Activated CD4-positive, alpha-beta T cell treated with anti-CD3 and anti-CD28 coated beads, Interleukin-2, amount 10 ng/mL, durations not matched to agents 7 days and 5 days (primary cell): ENCODE data around the gene SNX32. TPM values are rescaled to one million over a fixed set of nuclear protein-coding genes. Genes with fewer than 3 reads are reported as not detected.

Source experiments
- CTCF ChIA-PET: fragments of 350-600 bp; sonication (Branson Sonifier 250); formaldehyde crosslinking; loops from one replicate; lab custom pipeline; 2021; ENCODE audit warnings: antibody characterized with exemption; lab: Charles Lee
- POLR2A ChIA-PET: fragments of 350-600 bp; sonication (Branson Sonifier 250); formaldehyde crosslinking; loops from one replicate; lab custom pipeline; 2021; ENCODE audit warnings: antibody characterized with exemption; lab: Charles Lee
- DNase-seq: peaks from one replicate; pipeline ENCODE4 v3.0.0-alpha.2; 2020
- H3K27ac Mint-ChIP-seq: one replicate; pipeline ENCODE4 v1.8.0; 2021; ENCODE audit warnings: mild to moderate bottlenecking, moderate library complexity, mixed read lengths
- H3K27me3 Mint-ChIP-seq: one replicate; pipeline ENCODE4 v1.8.0; 2021; ENCODE audit warnings: mixed read lengths
- H3K36me3 Mint-ChIP-seq: one replicate; pipeline ENCODE4 v1.8.0; 2021; ENCODE audit warnings: low read depth, mixed read lengths
- H3K4me1 Mint-ChIP-seq: one replicate; pipeline ENCODE4 v1.8.0; 2021; ENCODE audit warnings: mixed read lengths
- H3K4me3 Mint-ChIP-seq: one replicate; pipeline ENCODE4 v1.8.0; 2021; ENCODE audit warnings: mild to moderate bottlenecking, moderate library complexity, mixed read lengths
- H3K9me3 Mint-ChIP-seq: one replicate; pipeline ENCODE4 v1.8.0; 2021; ENCODE audit warnings: mixed read lengths
- total RNA-seq, 2 experiments: library from RNA; stranded (reverse); gene quantifications; one replicate each; pipeline ENCODE4 v1.2.3, GENCODE V29; 2021

SNX32 gene
- total RNA-seq, 2 experiments from 2014 or later = 2.1 to 2.2 TPM

DNA sequence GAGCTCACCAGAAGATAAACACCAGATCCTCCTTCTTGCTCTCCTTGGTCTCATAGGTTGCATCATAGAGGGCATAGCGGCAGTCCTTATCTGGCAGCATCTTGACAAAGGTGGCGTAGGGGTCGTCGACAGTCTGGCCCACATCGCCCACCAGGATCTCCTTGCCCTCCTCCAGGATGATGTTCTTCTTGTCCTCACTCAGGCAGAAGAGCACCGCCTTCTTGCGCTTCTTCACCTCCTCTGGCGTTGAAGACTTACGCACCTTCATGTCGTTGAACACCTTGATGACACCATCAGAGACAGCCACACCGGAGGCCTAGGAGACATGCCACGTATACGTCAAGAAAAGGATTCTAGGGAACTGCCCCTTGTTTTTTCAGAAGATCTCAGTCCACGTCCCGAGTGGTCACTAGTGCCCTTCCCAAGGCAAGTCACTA is 22.2 kb downstream of the SNX32 start:
- peaks cover 42% of the 10 kb centered on the region for H3K4me1 Mint-ChIP-seq
- no peaks in the 10 kb centered on the region for H3K9me3 Mint-ChIP-seq
- CTCF ChIA-PET = no interaction called here
- POLR2A ChIA-PET = no interaction called here
- H3K27me3 Mint-ChIP-seq = no peaks in the 10 kb centered on the region
- H3K4me3 Mint-ChIP-seq = peak overlapping the region; percentile 95
- H3K36me3 Mint-ChIP-seq = peaks cover 61% of the 10 kb centered on the region
- peak overlapping the region; percentile 83 for H3K27ac Mint-ChIP-seq
- no peak for DNase-seq

DNA sequence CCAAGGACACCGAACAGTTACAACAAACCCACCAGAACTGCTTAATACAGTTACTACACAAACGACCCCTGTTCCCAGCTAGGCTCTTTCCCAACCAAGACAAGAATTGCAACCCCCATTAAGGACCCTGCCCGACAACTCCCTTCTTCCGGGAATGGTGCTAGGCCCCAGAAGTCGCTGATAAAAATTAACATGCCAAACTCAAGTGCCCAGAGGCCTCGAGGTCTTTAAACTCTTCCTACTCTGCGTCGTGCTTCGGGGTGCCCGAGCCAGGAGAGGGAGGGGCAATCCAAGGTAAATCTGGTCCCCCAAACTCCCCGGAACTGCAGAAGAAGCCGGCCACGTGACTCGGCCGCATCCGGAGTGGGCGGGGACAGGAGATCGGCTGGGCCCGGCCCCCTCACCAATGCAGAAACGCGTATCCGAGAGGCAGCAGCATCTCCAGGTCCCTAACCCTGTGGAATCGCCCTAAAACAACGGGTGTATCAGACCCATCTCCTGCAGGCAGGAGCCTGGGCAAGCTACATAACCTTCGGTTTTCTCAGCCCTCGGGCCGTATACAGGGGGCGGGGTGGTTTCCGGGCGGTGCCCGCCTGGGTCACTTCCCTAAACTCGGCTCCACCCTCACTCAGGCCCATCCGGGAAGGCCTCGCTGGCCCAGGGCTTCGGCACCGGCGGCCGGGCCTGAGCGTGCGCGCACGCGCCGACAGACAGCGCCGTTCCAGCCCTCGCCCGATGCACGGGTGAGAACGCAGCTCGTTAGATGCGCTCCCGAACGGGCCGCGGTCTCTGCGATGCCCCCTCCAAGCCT is 23.1 kb downstream of the SNX32 start:
- Mint-ChIP-seq H3K36me3 (peaks cover 59% of the 10 kb centered on the region), H3K9me3 (no peaks in the 10 kb centered on the region), H3K27me3 (no peaks in the 10 kb centered on the region), H3K4me1 (peaks cover 50% of the 10 kb centered on the region), H3K27ac (peak overlapping the region; percentile 83), H3K4me3 (peak overlapping the region; percentile 95)
- POLR2A ChIA-PET = interaction anchor here (0.6 kb wide), 1 partner anchor 282 kb away, joined by 3 read pairs; no protein-coding TSS in a partner anchor
- peak; percentile 92 for DNase-seq
- CTCF ChIA-PET = interaction anchor here (1.8 to 25.8 kb wide), 2 partner anchors 31 to 40 kb away, joined by 4 to 590 read pairs; partner anchors contain the start of genes CCDC85B, CTSW and FIBP

DNA sequence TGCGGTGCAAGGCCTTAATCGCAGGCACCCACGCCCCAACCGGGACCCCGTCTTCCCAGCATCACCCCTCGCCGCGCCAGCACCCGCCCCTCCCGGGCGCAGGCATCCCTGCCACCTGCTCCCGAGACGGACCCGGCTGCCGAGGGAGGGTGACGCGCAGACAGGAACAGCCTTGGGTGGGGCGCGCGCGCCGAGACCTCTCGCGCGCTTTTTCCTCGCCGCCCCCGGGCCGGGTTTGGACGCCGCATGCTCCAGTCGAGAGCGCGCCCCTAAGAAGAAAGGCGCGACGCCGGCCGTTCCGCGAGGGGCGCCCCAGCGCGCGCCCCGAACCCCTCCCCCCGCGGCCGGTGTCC is 23.7 kb downstream of the SNX32 start:
- CTCF ChIA-PET = interaction anchor here (0.6 to 25.8 kb wide), 5 partner anchors 11 to 1135 kb away, joined by 3 to 590 read pairs (median 20); partner anchors contain the start of genes CCDC85B, CTSW, FIBP and KAT5
- peaks cover 55% of the 10 kb centered on the region for H3K36me3 Mint-ChIP-seq

DNA sequence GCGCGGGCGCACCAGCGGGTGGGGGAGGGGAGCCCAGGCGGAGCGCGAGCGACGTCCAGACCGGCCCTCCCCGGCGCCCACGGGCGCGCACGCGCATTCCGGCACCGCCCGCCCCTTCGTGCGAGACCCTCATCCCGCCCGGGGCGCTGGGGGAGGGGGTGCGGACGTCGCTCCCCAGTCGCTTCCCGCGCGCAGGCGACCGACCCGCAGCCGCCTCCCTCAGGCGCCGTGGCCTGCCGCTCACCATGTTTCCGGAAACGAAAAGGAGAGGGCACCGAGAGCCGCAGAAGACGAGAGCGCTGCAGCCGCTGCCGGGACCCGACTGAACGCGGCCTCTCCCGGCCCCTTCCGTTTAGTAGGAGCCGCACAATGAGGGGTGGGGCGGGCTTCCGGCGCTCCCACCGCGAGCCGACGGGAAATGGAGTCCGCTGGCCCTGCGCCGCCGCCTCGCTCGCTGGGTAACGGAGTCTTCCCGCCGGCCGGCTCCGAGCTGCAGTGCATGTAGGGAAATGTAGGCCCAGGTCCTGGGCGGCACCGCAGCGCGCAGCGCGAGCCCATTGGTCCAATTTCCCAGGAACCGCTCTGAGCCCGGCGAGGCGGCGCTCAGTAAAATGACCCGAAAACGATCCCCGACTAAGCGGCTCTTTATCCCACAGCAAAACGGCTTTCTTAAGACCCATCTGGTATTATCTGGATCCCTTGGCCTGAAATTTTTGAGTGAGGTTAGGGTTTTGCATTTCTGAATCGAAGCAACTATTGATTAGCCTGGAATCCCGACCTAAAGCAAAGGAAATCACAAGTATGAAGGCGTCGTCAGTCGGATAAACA is 24.3 kb downstream of the SNX32 start, which contains the start of gene CFL1:
TSS of gene CFL1 (minus strand) at position 328 of the 828 bp plus-strand sequence. CDS start at position 247, 81 bp downstream.
- Mint-ChIP-seq H3K36me3 (peaks cover 54% of the 10 kb centered on the region), H3K27ac (peak within 1 kb of the TSS; percentile 99), H3K9me3 (no peaks in the 10 kb centered on the region), H3K4me1 (peaks cover 60% of the 10 kb centered on the region), H3K4me3 (peak within 1 kb of the TSS; percentile 97), H3K27me3 (no peaks in the 10 kb centered on the region)
- ChIA-PET CTCF (interaction anchor here (0.6 to 25.8 kb wide), 11 partner anchors 7 to 1136 kb away, joined by 3 to 590 read pairs (median 20); partner anchors contain the start of genes AP5B1, CCDC85B, CTSW and FIBP), POLR2A (interaction anchor here (0.6 to 1.0 kb wide), 3 partner anchors 9 to 137 kb away, joined by 3 read pairs; partner anchors contain the start of gene RNASEH2C)
- peak; percentile 98 for DNase-seq

More for the DNA sequence above, 23.7 kb downstream of the SNX32 start:
- Mint-ChIP-seq H3K9me3 (no peaks in the 10 kb centered on the region), H3K27me3 (no peaks in the 10 kb centered on the region), H3K4me3 (peak overlapping the region; percentile 95), H3K27ac (peak overlapping the region; percentile 83), H3K4me1 (peaks cover 54% of the 10 kb centered on the region)
- POLR2A ChIA-PET = interaction anchor here (0.6 to 1.0 kb wide), 2 partner anchors 36 to 282 kb away, joined by 3 read pairs; no protein-coding TSS in a partner anchor
- DNase-seq = peak; percentile 66

DNA sequence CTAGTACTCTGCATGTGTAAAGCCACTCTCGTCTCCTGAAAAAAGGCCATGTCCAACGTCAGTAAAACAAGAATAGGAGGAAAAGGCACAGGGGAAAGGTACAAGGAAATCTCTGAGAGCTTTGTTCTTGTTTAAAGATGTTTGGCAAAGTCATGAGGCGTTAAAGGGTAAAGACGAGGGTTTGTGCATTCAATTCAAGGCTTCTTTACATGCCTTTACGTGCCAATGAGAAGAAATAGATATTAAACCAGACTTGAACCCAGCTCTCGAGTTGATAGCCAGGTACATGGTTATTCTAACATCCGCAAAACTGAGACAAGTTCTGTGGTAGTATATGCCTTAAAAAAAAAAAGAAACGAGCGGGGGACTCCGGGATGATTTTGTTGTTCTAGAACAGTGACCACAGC is 24.9 kb downstream of the SNX32 start:
- peaks cover 53% of the 10 kb centered on the region for H3K36me3 Mint-ChIP-seq
- peak overlapping the region; percentile 99 for H3K27ac Mint-ChIP-seq
- peaks cover 57% of the 10 kb centered on the region for H3K4me1 Mint-ChIP-seq
- no peaks in the 10 kb centered on the region for H3K27me3 Mint-ChIP-seq
- peak overlapping the region; percentile 97 for H3K4me3 Mint-ChIP-seq
- CTCF ChIA-PET = interaction anchor here (0.6 to 25.8 kb wide), 11 partner anchors 8 to 438 kb away, joined by 3 to 590 read pairs (median 20); partner anchors contain the start of genes AP5B1, CCDC85B, CTSW and FIBP
- POLR2A ChIA-PET = interaction anchor here (0.6 to 1.0 kb wide), 3 partner anchors 9 to 138 kb away, joined by 3 read pairs; partner anchors contain the start of gene RNASEH2C
- H3K9me3 Mint-ChIP-seq = no peaks in the 10 kb centered on the region
- DNase-seq = no peak

DNA sequence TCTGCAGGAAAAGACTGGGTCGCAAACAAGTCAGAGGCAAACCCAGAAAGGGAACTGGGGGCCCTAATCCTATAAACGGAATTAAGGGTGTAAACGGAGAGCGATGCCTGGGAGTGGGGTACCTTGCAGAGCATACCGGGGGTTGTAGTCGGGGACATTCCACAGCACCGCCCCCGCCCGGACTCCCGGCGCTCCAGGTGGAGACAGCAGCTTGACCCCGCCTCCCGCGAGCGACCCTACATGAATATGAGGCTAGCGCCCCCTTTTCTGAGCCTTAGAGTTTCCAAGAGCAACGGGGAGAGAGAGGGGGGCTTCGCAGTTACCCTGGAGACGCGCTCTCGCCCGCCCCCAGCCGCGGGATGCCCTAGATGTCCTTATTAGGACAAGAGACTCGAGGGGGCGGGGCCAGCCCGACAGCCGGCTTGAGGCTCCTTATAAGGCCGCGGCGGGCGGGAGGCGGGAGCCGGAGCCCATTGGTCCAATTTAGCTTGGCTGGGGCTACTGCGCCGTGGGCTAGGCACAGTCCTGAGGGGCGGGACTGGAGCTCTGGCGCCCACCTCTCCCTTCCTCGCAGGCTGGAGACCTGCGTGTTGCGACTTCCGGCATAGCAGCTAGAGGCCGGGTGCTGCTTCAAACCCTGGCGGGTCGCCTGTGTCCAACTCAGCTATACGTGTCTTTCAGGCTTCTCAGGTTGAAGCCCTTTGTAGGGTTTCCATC is 25.5 kb downstream of the SNX32 start:
- peaks cover 51% of the 10 kb centered on the region for H3K36me3 Mint-ChIP-seq
- ChIA-PET POLR2A (interaction anchor here (0.9 to 1.6 kb wide), 4 partner anchors 25 to 143 kb away, joined by 3 to 9 read pairs (median 3); partner anchors contain the start of genes BANF1, CCDC85B, EIF1AD and SNX32), CTCF (interaction anchor here (0.7 to 25.8 kb wide), 38 partner anchors 9 to 454 kb away, joined by 3 to 590 read pairs (median 4); partner anchors contain the start of genes AP5B1, CCDC85B, CTSW and FIBP)
- H3K27ac Mint-ChIP-seq = peak overlapping the region; percentile 99
- peaks cover 55% of the 10 kb centered on the region for H3K4me1 Mint-ChIP-seq
- peak overlapping the region; percentile 97 for H3K4me3 Mint-ChIP-seq
- DNase-seq = peak; percentile 99
- no peaks in the 10 kb centered on the region for H3K27me3 Mint-ChIP-seq
- H3K9me3 Mint-ChIP-seq = no peaks in the 10 kb centered on the region

DNA sequence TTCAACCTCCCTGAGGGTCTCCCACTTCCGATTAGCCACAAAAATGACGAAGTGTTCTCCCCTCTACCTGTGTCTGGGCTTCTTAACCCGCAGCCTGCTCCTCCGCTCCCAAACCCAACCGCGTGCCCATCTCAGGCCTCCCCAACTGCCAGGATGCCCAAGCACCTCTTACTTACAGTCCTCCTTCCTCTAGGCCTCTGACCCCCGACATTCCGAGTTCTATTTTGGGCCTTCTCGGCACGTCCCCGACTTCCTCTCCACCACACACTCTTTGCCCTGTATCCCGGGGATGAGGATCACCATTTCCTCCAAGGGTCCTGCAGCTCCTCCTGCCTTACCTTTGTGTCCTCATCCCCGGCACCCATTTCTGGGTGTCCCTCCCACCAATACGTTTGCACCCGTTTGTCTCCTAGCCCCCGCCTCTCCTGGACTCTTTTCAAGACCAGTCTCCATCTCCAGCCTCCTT is 26.1 kb downstream of the SNX32 start:
- Mint-ChIP-seq H3K9me3 (no peaks in the 10 kb centered on the region), H3K27me3 (no peaks in the 10 kb centered on the region), H3K36me3 (peaks cover 47% of the 10 kb centered on the region), H3K27ac (peak overlapping the region; percentile 99), H3K4me1 (peaks cover 49% of the 10 kb centered on the region), H3K4me3 (peak overlapping the region; percentile 97)
- CTCF ChIA-PET = interaction anchor here (0.6 to 25.8 kb wide), 49 partner anchors 9 to 453 kb away, joined by 3 to 590 read pairs (median 4); partner anchors contain the start of genes AP5B1, BANF1, CCDC85B and CTSW
- POLR2A ChIA-PET = interaction anchor here (0.6 to 1.6 kb wide), 6 partner anchors 10 to 142 kb away, joined by 3 to 9 read pairs (median 3); partner anchors contain the start of genes BANF1, CCDC85B, EIF1AD and FIBP
- DNase-seq = no peak

DNA sequence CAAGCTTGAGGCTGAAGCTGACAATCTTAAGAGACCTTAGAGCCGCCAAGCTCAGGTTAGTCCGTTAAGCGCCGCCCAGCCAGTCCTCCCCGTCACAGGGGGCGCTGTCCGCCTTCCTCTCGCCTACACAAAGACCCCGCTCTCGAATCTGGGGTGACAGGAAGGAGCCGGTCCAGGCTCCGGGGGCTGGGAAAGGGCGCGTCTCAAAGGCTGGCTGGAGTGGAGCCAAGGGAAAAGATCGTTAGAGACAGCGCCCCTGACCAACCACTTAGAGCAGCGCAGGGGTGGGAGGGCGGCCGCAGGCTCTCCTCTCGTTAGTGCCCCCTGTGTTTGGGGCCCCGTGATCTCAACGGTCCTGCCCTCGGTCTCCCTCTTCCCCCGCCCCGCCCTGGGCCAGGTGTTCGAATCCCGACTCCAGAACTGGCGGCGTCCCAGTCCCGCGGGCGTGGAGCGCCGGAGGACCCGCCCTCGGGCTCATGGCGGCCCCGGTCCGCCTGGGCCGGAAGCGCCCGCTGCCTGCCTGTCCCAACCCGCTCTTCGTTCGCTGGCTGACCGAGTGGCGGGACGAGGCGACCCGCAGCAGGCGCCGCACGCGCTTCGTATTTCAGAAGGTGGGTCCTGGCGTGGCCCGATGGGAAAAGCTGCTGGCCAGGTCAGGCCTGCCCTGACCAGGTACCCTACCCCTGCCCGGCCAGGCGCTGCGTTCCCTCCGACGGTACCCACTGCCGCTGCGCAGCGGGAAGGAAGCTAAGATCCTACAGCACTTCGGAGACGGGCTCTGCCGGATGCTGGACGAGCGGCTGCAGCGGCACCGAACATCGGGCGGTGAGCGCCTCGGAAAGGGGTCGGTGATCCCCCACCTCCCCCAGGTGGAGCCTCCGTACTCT is 26.8 kb downstream of the SNX32 start, which contains the start of gene MUS81:
TSS of gene MUS81 (plus strand) at position 156 of the 887 bp plus-strand sequence. CDS start at position 477, 321 bp downstream.
- CTCF ChIA-PET = interaction anchor here (0.6 to 25.8 kb wide), 49 partner anchors 10 to 295 kb away, joined by 3 to 590 read pairs (median 4); partner anchors contain the start of genes AP5B1, BANF1, CCDC85B and CTSW
- no peaks in the 10 kb centered on the region for H3K9me3 Mint-ChIP-seq
- peaks cover 45% of the 10 kb centered on the region for H3K4me1 Mint-ChIP-seq
- H3K36me3 Mint-ChIP-seq = peaks cover 47% of the 10 kb centered on the region
- DNase-seq = peak; percentile 96
- POLR2A ChIA-PET = interaction anchor here (0.6 to 1.6 kb wide), 5 partner anchors 9 to 181 kb away, joined by 3 to 9 read pairs (median 3); partner anchors contain the start of genes CCDC85B, FIBP and SNX32
- H3K27me3 Mint-ChIP-seq = no peaks in the 10 kb centered on the region
- peak within 1 kb of the TSS; percentile 99 for H3K27ac Mint-ChIP-seq
- peak within 1 kb of the TSS; percentile 97 for H3K4me3 Mint-ChIP-seq

DNA sequence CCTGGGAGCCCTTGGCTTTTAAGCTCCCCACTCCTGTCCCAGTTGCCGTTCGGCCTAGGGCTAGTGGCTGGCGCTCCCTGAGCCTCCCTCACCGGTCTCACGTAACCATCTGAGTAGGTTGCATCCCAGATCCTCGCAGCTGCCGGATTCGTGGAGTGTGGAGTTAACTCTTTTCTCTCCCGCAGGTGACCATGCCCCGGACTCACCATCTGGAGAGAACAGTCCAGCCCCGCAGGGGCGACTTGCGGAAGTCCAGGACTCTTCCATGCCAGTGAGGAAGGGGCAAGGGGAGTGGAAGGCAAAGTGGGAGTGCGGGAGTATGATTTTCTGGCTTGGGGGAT is 27.4 kb downstream of the SNX32 start:
- H3K4me1 Mint-ChIP-seq = peaks cover 38% of the 10 kb centered on the region
- peak overlapping the region; percentile 99 for H3K27ac Mint-ChIP-seq
- no peaks in the 10 kb centered on the region for H3K9me3 Mint-ChIP-seq
- peak overlapping the region; percentile 97 for H3K4me3 Mint-ChIP-seq
- peaks cover 42% of the 10 kb centered on the region for H3K36me3 Mint-ChIP-seq
- ChIA-PET CTCF (interaction anchor here (0.9 to 25.8 kb wide), 10 partner anchors 9 to 290 kb away, joined by 3 to 590 read pairs (median 15); partner anchors contain the start of genes AP5B1, BANF1, CCDC85B and CTSW), POLR2A (interaction anchor here (0.7 kb wide), 1 partner anchor 180 kb away, joined by 3 read pairs; no protein-coding TSS in a partner anchor)
- no peak for DNase-seq
- no peaks in the 10 kb centered on the region for H3K27me3 Mint-ChIP-seq
